Midbrain (tissue), 1 donor: Measurements from ENCODE around the gene UBE2E2.
A peak's percentile ranks its signal among the peaks of the same experiment; 100 is the strongest.
"Not testable (repeated sequence)": the region's sequence is repeated elsewhere in the genome, so short reads cannot be mapped to it uniquely, and the experiment has no call there.

Experiments used
- DNase-seq: peaks from one replicate; lab custom pipeline; 2025; lab: John Stamatoyannopoulos, UW

The UBE2E2 gene

DNA sequence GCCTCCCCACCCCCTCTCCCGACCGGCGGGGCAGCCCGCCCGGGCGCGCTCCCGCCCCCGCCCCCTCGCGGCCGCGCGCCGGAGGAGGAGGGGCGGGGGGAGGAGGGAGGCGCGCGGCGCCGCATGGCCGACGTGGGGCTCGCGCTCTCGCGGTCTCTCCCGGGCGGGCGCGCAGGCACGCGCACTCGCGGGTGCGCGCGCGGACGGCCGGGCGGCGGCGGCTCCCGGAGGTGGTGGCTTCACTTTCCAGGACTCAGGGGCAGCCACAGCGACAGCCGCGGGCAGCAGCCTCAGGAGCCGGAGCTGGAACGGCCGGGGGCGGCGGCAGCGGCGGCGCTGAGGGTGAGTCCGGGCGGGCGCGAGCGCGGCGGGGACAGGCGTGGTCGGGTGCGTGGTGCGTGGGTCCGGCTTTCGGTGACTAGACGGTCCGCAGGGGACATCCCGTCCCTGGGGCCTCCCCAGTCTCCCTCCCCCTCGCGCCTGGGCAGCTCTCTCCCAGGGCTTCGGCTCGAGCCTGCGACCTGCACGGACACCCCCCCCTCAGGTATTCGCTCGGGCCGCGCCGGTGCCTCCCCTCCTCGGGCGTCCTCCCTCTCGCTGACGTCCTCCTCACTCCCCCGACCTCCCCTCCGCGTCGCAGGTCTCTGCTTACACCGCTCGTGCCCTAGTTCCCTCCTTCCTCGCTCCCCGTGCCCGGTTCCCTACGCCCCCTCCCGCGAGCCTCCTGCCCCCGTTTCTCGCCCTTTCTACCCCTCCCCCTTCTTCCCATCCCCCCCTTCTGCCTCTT, at the start of gene UBE2E2:
UBE2E2 (plus strand) TSS at position 407 of the 787 bp plus-strand sequence.
- DNase-seq = peak; percentile 77

DNA sequence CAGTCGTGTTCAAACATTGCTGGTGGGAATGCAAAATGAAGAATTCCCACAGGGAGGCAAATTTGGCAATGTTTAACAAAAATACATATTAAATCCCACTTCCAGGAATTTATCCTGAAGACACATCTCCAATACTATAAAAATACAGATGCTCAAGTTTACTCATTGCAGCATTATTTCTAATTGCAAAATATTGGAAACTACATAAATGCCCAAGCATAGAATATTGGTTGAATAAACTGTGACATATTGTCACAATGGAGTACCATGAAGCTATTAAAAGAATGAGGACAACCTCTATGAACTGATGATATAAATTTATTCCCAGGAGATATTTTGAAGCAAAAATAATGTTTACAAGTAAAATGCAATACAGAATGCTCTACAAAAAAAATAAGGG, 49.7 kb upstream of the UBE2E2 start:
- no peak for DNase-seq

DNA sequence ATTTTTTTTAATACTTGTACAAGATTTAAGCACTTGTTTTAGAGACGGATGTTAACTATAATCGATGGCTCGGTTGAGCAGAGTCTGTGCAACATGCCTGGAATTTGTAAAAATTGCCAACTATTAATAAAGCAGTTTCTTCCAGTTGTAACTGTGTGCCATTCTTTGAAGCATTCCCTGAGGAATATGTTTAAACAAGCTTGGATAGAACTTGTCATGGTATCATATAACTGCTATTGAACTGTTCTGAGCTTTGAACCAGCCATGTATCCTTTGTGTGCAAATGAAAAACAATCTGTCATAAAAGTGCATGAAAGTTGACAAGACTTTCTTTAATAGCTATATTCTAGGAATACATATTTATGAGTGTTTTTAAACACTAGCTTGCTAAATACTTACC, 45.8 kb upstream of the UBE2E2 start:
- no peak for DNase-seq

DNA sequence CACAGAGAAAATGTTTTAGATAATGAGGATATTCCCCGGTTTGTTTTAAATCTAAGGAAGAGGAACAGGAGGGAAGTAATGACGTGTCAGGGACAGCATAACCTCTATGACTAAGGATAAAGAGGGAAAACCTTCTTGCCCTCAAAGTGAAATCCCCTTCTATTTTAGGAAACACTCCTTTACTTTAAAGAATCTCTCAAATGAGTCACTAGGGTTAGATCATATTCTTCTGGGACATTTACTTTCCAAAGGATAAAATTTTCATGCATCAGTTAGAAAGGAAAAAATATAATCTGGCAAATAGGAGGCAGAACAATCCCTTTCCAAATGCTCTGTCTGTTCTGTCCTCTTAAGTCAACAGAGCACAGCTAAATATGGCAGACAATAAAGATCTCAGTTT, 43.2 kb upstream of the UBE2E2 start:
- no peak for DNase-seq

DNA sequence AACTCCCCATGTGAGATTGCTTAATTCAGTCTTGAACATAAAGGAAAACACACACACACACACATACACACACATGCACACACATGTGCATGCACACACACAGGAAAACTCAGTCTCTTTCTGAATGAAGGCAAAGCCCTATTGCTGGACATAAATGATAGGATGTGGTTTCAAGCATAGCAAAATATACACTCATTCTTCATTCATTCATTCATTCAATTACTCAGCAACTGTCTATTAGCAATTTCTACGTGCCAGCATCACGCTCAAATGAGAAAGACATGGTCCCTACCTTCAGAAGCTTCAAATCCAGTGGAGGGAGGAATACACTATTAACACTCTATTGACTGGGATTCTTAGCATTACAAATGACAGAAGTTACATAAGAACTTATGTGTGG, 41.8 kb upstream of the UBE2E2 start:
- no peak for DNase-seq

DNA sequence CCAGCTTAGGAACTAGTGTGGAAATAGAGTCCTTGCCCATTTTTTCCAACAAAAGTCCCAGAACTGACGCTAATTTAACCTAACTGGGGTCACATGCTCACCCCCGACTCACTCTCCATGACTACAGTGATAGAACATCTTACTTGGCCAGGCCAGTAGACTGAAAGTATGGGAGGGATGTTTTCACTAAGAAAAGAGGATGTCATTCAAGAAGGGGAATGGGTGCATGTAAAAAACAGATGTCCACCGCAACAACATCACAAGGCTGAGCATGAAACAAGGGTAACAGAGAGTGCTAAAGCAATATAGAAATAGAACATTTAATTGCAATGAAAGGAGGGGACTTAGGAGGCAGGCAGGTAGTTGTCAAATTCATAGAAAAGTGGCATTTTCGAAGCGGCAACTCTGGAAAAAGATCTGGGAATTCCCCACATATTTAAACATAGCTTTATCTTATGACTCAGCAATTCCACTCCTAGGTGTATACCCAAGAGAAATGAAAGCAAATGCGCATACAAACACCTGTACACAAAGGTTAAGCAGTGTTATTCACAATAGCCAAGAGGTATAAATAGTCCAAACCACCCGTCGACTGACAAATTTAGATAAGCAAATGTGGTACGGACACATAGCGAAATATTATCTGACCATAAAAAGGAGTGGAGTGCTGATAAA, 41.1 kb upstream of the UBE2E2 start:
- no peak for DNase-seq

DNA sequence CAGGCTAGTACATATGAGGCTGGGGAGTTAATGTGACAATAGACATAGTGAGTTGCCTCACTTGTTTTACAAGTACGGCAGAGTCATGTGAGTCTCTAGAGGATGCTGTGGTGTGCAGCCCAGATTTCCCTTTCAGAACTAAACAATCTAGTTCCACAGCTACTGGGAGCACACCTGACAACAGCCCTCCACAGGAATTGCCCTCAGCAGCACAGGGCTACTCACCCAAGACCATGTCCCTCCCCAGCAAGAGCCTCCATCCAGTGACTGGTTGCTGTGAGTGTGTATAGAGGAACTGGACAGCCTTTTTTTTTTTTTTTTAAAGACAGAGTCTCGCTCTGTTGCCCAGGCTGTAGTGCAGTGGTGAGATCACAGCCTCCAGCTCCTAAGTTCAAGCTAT, 40.2 kb upstream of the UBE2E2 start:
- no peak for DNase-seq

DNA sequence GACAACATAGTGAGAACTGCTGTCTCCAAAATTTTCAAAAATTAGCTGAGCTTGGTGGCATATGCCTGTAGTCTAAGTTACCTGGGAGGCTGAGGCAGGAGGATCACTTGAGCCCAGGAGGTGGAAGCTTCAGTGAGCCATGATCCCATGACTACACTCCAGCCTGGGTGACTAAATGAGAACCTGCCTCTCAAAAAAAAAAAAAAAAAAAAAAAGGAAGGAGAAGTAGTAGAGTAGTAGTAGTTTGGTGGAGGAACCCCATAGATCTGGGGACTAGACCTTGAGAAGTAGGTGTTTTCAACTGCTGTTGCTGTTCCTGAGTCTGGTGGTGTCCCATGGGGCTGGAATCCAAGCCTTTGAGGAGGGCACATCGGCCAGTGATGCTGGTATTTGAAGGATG, 38.4 kb upstream of the UBE2E2 start:
- no peak for DNase-seq

DNA sequence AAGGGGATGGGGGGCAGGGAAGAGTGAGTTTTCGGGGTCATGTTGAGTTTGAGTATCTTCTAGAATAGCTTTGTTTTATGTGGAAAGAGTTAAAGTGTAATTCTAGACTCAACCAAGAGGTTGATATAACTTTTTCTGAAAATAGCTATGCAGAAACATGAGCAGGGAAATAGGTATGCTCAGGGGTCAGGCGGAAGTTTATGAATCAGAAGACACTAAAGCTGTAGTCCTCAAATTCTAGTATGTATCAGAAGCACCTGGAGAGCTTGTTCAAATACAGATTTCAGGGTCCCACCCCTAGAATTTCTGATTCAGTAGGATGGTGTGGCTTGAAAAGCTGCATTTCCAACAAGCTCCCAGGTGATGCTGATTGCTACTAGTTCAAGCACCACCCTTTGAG, 37.6 kb upstream of the UBE2E2 start:
- no peak for DNase-seq

DNA sequence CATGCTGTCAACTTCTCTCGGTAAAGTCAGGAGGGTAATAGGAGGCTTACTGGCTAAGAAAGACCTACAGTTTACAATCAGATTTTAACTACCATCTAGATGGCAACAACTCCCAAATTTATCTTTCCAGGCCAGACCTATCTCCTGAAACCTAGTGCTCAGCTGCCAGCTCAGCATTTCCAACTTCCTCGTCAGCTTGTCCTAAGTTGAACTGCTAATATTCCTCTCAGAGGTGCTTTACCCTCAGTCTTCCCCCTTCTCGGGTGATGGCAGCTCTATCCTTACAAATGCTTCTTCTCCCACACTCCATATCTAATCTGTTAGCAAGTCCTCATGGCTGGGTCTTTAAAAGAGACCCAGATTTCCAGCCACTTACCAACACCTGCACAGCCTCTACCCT, 36.9 kb upstream of the UBE2E2 start:
- DNase-seq = no peak

DNA sequence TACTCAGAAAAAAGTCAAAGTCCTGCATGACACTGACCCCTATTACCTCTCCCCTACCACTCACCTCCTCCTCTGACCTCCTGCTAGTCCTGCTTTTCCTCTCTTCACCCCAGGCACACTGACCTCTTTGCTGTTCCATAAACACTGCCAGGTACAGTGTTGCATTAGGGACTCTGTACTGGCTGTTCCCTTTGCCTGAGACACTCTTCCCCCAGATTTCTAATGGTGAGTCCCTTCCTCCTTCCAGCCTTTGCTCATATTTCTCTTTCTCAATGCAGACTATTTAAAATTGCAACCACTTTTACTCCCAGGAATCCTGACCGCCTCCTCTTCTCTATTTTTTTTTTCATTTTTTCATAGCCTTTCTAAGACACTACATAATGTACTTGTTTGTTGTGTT, 36.3 kb upstream of the UBE2E2 start:
- DNase-seq = no peak

DNA sequence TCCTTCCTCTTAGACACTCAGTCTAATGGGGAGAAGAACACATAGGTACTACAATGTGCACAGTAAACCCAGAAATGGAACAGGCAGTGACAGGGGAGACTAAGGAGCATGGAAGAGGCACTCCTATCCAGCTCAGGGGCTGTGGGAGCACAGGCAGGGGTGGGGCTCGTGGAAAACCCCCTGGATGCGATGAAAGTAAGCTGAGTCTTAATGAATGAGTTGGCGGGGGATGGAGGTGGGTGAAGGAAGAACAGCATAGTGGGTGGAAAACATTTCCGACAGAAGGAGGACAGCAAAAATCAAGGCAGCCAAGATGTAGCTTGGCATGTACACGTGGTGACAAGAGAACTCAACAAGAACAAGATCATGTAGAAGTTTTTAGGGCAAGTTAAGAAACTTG, 33.6 kb upstream of the UBE2E2 start:
- no peak for DNase-seq

DNA sequence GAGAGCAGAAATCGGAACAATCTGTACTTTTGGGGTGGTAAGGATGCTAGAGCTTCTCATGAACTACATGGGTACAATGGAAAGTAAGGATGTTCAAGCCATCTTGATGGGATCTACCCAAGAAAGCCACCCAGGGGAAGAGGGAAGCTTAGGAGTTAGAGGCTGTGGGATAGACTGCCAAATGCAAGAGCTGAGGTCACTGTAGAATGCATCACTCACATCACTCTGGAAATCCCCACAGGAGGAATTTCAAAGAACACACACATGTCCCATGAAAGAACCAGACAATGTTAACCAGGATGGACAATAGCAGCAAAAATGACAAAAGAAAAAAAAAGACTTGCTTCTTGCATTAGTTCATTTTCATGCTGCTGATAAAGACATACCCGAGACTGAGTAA, 32.8 kb upstream of the UBE2E2 start:
- no peak for DNase-seq

DNA sequence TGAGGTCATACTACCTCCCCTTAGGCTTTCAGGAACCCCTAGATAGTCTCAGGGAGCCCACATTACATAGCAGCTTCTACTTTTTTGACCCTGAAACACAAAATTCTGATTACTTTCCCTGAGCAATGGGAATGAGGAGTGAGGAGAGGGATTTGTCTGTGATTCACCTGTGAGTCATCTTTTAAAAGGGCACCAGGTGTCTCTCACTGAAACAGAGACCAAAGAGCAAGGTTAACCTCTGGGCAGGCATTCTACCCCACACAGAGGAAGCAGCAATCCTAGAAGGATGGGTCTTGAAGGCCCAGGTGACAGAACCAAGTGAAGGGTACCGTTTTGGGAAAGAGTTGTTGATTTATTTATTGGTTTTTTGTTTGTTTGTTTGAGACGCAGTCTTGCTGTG, 31.1 kb upstream of the UBE2E2 start:
- no peak for DNase-seq

DNA sequence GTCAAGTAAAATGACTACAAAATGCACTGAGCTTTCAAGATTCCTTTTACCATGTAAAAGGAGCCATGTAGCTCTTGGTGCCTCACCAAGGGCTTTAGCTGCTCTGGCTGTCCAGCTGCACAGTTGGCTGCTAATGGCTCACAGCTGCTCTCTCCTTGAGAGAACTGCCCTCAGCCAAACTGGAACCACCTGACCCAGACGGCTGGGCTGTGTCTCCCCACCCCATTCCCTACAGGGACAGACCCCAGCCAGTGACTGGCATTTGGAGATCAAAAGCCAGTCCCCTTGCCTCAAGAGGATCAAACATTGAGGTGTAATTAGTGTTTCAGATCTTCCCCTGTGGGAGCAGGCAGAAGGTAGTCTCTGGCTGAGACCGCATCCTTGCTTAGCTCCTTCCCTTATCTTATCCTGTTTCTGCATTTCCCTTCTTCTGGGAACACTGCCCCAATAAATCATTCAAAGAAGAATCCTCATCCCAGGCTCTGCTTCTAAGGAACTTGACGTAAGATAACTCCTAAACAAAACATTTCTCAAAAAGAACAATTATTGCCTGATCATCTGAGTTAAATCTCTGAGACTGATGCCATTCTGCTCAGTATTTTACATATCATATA, 28.6 kb upstream of the UBE2E2 start:
- no peak for DNase-seq

DNA sequence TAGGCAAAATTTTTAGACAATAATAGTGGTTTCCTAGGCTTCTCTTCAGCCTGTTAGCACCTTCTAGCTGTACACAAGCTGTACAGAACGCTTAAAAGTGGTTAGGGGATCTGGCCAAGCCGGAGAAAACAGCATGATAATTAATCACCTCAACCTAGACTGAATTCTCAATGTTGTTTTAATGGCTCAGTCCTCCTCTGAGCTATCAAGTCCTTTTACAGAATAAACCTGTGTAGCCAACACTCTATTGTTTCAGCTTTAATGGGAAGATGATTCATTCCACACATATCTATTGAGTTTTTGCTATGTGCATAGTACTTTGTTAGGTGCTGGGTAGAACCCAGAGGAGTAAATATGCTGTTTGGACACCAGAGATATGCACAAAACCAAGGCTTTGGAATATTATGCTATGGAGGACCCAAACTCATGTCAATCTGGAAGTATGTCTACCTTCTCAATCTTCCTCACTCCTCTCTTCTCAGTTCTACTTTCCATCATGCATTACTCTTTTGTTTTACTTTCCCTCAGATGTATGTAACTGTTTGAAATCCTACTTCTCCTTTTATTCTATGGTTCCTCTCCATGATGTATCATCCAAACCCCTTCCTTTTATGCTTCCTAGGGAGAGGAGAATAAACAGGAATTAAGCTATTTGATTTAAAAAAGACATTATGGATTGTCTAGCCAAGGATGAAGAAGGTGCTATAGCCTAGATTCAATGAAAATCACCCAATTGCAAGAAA, 27.6 kb upstream of the UBE2E2 start:
- DNase-seq = no peak

DNA sequence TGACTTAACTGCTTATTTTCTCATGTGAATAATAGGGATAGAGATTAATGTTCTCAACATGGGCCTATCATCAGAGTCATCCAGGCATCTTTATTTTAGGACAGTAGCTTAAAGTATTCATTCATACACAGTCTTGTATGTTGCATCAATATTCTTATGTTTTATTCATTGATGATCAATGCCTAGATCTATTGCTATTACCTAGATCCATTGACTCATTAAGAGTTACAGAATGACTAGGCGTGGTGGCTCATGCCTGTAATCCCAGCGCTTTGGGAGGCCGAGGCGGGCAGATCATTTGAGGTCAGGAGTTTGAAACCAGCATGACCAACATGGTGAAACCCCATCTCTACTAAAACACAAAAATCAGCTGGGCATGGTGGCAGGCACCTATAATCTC, 26.3 kb upstream of the UBE2E2 start:
- not testable (repeated sequence) for DNase-seq

DNA sequence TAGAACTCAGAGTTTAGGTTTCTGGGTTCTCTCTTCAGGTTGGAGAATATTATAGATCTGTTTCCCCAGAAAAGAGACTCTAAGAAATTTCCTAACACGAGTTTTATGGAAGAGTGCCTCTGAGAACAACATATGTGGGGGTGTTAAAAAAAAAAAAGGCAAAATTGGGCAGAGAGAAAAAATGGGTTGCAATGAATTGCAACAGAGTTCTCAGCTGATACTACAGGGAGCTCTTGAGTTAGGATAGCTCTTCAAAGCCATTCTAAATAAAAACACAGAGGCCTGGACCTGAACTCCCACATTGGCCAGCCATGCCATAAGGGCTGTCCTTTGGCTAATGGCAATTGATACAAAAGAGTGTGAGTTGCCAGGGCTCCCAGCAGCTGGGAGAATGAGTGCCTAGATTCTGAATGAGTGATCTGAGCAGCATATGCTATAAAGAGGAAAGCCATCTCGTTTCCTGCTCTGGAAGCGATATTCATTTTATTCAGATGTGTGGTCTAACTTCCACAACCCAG, 20.1 kb upstream of the UBE2E2 start:
- DNase-seq = no peak

DNA sequence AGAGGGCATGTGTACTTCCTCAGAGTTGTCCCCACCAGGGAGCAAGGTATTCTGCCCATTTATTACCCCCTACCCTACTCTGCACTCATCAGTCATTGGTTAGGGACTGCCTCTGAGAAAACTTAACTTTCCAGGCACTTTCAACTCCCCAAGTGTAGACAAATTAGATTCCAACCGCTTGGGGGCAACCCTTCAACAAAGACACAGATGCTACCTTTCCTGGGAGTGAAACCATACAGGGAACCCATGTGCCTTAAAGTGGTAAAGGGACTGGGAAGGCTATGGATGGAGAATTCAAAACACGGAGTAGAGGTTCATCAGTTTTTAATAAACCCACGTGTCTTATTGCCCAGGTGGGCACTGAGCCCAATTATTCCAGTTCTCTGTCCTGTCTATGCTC, 19.4 kb upstream of the UBE2E2 start:
- DNase-seq = peak; percentile 23

DNA sequence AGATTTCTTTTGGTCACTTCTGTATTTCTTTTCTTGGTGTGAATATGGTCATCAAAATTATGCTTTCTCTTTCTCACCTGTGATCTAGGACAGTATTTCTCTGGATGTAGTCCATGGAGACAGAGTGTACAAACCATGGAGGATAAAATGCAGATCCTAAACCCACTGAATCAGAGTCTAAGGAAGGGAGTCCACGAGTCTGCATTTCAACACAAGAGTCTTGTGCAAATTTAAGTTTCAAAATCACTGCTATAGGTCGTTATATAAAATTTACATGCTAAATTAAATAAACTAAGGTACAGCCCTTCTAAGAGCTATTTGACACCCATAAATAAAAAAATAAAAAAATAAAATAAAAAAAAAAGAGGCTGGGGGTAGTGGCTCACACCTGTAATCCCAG, 17.3 kb upstream of the UBE2E2 start:
- DNase-seq = no peak

DNA sequence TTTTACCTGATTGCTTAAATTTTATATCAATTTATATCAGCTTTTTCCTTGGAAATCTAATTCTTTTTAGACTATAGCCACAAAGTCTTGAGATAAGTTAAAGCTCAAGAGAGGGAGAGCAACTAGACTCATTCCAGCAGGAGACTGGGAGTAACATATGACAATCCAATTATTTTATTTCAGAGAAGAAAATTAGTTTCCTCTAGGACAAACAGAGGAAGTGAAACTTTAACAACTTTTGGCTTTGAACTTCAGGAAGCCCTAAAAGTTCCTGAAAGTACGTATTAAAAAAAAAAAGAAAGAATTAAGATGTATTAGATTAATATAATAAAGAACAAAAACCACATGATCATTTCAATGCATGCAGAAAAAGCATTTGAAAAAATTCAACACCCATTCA, 13.9 kb upstream of the UBE2E2 start:
- no peak for DNase-seq

DNA sequence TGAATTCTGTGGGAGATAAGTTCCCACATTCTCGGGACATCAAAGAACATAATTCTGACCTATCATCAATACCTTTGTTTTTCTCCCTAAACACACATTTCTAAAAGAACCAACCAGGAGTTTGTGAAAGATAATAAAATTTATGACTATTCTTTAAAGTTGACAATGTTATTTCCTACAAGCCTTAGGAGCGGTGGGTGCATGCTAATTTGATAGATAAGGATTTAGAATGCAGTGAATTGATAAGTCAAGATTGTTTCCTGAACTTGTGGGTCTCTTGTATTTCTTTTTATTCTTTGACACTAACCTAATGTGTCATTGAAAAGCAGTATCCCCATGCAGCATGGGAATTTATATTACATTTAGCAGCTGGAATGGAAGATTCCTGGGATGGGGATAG, 10.3 kb upstream of the UBE2E2 start:
- DNase-seq = no peak
